GM19328 (cell line): ENCODE data around the gene ELN.
"Not testable (repeated sequence)": the region's sequence is repeated elsewhere in the genome, so short reads cannot be mapped to it uniquely, and the experiment has no call there.

Experiments used
- ATAC-seq: cut with Tn5 transposase; IDR thresholded peaks from one replicate; pipeline ENCODE4 v1.9.1; 2021; ENCODE audit warnings: mild to moderate bottlenecking, moderate library complexity; ENCODE audit not compliant: unreplicated experiment

The ELN gene

GRCh38 chr7:74027683-74028320, at the start of gene ELN:
TSS of gene ELN (plus strand) at chr7:74028173. CDS start at chr7:74028188, 15 bp downstream.
- ATAC-seq, result no peak

DNA sequence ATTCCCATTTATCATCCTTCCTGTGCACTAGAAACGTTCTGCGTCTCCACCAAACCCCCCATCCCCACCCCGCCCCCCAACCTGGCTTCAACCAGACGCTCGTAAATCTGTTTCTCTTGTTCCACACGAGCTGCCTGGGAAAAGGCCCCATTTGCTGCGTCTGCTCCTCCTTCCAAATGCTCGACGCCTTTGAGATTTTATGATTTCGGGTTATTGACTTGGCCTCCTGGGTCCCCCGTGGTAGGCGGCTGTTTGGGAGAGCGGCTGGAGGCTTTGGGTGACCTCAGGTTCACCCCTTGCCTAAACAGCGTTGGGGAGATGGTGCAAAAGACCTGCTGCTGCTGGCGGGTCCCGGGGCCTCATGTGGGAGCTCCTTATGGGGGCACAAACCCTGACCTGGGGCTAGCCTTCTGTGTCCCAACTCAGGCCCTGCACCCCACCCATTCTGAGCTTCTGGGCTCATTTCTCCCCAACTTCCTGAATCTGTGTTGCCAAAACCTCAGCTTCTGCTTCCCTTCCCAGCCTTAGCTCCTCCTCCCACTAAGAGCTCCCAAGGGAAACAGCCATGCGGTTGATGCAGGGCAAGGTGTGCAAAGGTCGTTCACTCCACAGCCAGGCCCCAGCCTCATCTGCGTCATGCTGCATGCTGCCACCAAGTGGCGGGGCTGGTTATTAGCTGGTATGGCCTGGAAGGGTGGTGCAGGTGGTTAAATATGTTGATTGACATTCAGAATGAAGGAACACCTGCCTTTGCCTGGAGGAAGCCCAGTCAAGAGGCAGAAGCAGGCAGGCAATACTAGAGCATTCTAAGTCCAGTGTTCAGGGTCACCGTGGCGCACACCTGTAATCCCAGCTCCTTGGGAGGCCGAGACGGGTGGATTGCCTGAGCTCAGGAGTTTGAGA, 49.1 kb upstream of the ELN start:
- ATAC-seq, result no peak

DNA sequence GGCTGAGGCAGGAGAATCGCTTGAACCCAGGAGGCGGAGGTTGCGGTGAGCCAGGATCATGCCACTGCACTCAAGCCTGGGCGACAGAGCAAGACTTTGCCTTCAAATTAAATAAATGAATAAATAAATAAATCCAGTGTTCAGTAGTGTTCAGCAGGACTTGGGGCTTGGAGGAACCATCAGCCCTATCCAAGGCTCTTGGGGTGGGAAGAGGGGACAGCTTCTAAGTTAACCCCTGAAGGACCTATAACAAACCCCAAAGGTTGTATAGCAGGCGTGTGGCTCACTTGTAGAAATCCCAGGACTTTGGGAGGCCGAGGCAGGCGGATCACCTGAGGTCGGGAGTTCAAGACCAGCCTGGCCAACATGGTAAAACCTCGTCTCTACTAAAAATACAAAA, 48.3 kb upstream of the ELN start:
- ATAC-seq, result not testable (repeated sequence)

- no peak for ATAC-seq
Observed at GRCh38 chr7:73980206-73980605, 47.8 kb upstream of the ELN start.

GRCh38 chr7:73981933-73982332, 46.0 kb upstream of the ELN start:
- no peak for ATAC-seq

DNA sequence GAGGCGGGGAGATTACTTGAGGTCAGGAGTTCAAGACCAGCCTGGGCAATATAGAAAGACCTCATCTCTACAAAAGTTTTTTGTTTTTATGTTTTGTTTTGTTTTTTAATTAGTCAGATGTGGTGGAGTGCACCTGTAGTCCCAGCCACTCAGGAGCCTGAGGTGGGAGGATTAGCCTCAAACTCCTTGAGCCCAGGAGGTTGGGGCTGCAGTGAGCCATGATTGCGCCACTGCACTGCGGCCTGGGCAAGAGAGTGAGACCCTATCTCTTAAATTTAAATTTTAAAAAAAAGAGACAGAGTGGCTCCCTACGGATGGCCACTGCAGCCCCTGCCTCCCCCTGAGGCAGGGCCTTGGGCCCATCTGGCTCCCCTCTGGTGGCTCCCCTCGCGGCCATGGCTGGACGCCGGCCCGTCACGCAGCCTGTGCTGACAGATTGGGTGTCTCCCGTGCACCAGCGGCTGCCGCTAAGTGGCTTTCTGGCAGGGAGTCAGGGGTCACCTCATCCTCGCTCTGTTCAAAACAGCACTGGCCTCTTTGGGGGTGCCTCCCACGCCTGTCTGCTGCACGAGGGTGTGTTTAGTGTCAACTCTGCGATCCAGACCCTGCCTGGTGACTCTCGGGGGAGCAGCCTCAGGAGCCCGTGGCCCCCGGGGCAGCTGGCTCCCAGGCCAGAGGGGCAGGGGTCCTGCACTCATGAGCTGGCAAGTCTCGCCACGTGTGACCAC, 44.4 kb upstream of the ELN start:
- no peak for ATAC-seq

GRCh38 chr7:73984481-73985205, 43.3 kb upstream of the ELN start:
- ATAC-seq, result no peak

DNA sequence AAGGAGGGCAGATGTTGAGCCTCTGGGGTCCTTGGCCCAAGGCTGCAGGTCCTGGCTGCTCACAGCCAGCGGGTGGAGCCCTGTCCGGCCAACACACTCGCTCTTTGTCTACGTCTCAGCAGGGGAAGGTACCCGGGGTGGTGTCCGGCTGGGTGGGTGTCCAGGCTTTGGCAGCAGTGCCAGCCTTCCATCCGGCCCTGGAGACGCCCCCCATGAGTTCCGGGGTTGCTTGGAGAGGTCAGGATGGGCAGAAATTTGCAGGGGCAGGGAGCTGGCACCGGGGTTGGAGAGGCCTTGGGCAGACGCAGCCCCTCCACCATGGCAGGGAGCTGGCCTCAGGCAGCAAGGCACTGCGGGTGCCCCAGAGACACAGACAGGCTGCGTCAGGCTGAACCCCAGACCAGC, 42.2 kb upstream of the ELN start:
- ATAC-seq, result no peak

- ATAC-seq, result no peak
Observed at GRCh38 chr7:73986158-73986631, 41.8 kb upstream of the ELN start.

DNA sequence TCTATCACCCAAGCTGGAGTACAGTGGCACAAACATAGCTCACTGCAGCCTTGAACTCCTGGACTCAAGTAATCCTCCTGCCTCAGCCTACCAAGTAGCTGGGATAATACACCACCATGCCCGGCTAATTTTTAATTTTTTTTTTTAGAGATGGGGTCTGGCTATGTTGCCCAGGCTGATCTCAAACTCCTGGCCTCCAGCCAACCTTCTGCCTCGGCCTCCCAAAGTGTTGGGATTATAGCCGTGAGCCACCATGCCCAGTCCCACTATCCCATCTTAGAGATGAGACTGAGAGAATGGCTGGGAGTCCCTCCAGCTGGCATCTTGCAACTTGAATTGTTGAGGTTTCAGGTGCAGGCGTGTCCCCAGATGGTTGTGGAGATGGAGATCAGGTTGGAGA, 40.7 kb upstream of the ELN start:
- no peak for ATAC-seq

GRCh38 chr7:73988197-73988596, 39.8 kb upstream of the ELN start:
- ATAC-seq, result no peak

DNA sequence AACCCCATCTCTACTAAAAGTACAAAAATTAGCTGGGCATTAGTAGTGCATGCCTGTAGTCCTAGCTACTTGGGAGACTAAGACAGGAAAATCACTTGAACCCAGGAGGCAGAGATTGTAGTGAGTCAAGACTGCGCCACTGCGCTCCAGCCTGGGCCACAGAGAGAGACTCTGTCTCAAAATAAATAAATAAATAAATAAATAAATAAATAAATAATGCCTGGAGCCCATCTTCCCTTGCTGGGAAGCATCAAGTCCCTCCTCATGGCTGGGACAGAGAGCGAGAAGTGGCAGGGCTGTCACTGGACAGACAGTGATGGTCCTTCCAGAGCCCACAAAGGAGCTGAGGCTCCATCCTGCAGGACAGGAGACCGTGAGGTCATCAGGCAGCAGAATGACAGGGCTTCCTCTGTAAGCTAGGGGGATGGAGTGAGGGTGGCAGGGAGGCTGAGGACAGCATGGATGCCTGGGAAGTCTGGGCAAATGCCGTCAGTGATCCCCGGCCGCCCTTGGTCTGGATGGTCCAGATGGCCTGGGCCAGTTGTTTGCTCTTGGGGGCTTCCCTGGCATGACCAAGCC, 36.4 kb upstream of the ELN start:
- no peak for ATAC-seq

GRCh38 chr7:73992101-73992562, 35.8 kb upstream of the ELN start:
- no peak for ATAC-seq

GRCh38 chr7:73994023-73994422, 34.0 kb upstream of the ELN start:
- ATAC-seq, result no peak

GRCh38 chr7:73994761-73995160, 33.2 kb upstream of the ELN start:
- ATAC-seq, result no peak

DNA sequence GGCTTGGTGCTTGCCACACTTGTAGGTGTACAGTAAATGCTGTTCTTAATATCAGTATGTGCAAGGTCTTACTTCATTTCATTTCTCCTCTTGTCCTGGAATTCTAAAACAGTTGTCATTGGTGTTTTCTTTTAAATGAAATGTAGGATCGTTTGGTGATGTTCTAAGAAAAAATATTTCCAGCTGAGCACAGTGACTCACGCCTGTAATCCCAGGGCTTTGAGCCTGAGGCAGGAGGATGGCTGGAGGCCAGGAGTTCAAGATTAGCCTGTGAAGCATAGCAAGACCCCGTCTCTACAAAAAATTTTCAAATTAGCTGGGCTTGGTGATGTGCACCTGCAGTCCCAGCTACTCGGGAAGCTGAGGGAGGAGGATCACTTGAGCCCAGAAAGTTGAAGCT, 32.6 kb upstream of the ELN start:
- ATAC-seq, result no peak

DNA sequence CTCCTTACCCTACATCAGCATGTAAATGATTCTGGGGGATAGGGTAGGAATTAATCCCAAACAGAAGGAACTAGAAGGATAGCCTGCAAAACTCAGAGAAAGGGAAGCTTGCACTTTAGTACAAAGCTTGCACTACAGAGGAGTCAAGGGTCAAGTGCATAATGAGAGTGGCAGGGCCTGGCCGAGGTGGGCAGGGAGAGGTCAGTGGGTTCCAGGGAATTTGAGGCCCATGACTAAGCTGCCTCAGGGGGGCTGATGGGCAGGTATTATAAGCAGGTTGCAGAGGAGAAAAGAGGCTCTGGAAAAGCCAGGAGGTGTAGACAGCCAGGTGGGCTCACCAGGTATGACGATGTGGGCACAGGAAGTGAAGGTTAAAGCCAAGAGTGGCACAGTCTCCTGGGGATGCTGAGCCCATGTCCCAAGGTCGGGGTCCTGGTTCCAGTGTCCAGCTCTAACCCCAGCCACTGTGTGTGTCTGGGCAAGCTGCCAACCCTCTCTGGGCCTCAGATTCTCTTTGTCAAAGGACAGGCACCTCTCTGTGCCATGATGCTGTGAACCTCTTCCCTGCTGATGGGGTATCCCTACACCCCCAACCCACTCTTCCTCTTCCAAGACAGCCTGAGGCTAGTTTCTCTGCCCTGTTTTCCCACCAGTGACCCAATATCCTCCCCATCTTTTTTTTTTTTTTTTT, 32.0 kb upstream of the ELN start:
- ATAC-seq, result no peak

GRCh38 chr7:73997056-73997455, 30.9 kb upstream of the ELN start:
- no peak for ATAC-seq

DNA sequence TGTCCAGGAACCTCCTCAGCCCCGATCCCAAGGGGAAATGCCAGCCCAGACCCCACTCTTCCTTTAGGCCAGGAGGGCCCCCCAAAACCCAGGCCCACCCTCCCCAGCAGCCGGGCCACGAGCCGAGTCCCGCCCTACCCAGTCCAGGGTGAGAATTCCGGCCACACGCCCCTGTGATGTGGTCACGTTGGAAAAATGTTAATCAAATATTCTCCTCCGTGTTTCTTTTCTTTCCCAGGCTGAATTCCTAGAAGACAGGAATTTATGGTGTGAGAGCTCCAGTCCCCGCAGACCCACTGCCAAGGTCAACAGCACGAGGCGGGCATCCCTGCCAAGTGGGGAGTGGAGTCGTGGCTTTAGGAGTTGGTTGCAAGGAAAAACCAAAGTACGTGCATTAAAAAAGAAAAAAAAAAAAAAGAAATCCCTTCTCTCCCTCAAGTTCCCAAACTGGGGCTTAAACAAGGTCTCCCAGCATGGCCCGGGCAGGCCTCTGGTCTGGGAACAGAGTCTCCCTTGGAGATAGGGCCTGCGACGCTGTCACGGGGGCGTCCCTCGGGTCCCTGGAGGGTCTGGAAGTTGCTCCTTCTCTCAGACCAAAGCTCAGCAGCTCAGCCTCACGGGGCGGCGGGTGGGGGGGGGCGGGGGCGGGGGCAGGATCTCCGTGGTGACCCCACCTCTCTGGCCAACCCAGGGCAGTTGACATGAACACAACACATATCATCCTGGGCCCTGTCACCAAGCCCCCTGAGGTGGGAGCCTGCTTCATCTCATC, 28.1 kb upstream of the ELN start:
- ATAC-seq, result no peak
